ENCODE measurements around the gene EIF5B.
"Not testable (repeated sequence)": the region's sequence is repeated elsewhere in the genome, so short reads cannot be mapped to it uniquely, and the experiment has no call there.

EIF5B gene

GRCh38 chr2:99346218-99346617, 9.0 kb downstream of the EIF5B start:
- no peak for DNase-seq (ENCODE audit: low read depth)
- TF ChIP-seq CTCF (IDR thresholded peaks at IDR 0.05; ENCODE audit: low read length, missing control alignments) = no peak
- no peak overlapping the region for H3K4me3 ChIP-seq (replicated peaks; ENCODE audit: low read depth, low read length)

GRCh38 chr2:99348173-99348572, 11.0 kb downstream of the EIF5B start:
- TF ChIP-seq CTCF (IDR thresholded peaks at IDR 0.05; ENCODE audit: low read length, missing control alignments) = no peak
- DNase-seq (ENCODE audit: low read depth) = no peak
- H3K4me3 ChIP-seq (replicated peaks; ENCODE audit: low read depth, low read length) = no peak overlapping the region

GRCh38 chr2:99350194-99350593, 13.0 kb downstream of the EIF5B start:
- no peak overlapping the region for H3K4me3 ChIP-seq (replicated peaks; ENCODE audit: low read depth, low read length)
- no peak for TF ChIP-seq CTCF (IDR thresholded peaks at IDR 0.05; ENCODE audit: low read length, missing control alignments)
- no peak for DNase-seq (ENCODE audit: low read depth)

GRCh38 chr2:99354070-99354469, 16.9 kb downstream of the EIF5B start:
- H3K4me3 ChIP-seq (replicated peaks; ENCODE audit: low read depth, low read length) = no peak overlapping the region
- peak; percentile 22 for DNase-seq (ENCODE audit: low read depth)
- TF ChIP-seq CTCF (IDR thresholded peaks at IDR 0.05; ENCODE audit: low read length, missing control alignments) = no peak

GRCh38 chr2:99354825-99355224, 17.6 kb downstream of the EIF5B start:
- H3K4me3 ChIP-seq (replicated peaks; ENCODE audit: low read depth, low read length); DNase-seq (ENCODE audit: low read depth): not testable (repeated sequence)

GRCh38 chr2:99356853-99357252, 19.7 kb downstream of the EIF5B start:
- no peak for DNase-seq (ENCODE audit: low read depth)
- H3K4me3 ChIP-seq (replicated peaks; ENCODE audit: low read depth, low read length) = no peak overlapping the region
- no peak for TF ChIP-seq CTCF (IDR thresholded peaks at IDR 0.05; ENCODE audit: low read length, missing control alignments)

GRCh38 chr2:99365661-99366060, 28.5 kb downstream of the EIF5B start:
- H3K4me3 ChIP-seq (replicated peaks; ENCODE audit: low read depth, low read length) = no peak overlapping the region
- no peak for DNase-seq (ENCODE audit: low read depth)

GRCh38 chr2:99368854-99369253, 31.7 kb downstream of the EIF5B start:
- DNase-seq (ENCODE audit: low read depth); H3K4me3 ChIP-seq (replicated peaks; ENCODE audit: low read depth, low read length): not testable (repeated sequence)

More at GRCh38 chr2:99365661-99366060, 28.5 kb downstream of the EIF5B start:
- TF ChIP-seq CTCF (IDR thresholded peaks at IDR 0.05; ENCODE audit: low read length, missing control alignments) = no peak

All from fibroblast of pulmonary artery (primary cell).